Stomach (tissue), 4 donors: Measurements from ENCODE around the gene GULP1.

Experiments
- EP300 ChIP-seq: sonication (generic); formaldehyde crosslinking; IDR thresholded peaks from one replicate; pipeline ENCODE4 v1.6.1; 2017; ENCODE audit warnings: antibody characterized with exemption
- POLR2A ChIP-seq, 4 donors: fragments of 450-650 bp; IDR thresholded peaks; one replicate each; pipeline ENCODE4 v1.6.1; 2016; ENCODE audit warnings: antibody characterized with exemption in 4 of 4, control low read depth in 2 of 4, mild to moderate bottlenecking in 1 of 4, moderate library complexity in 1 of 4
- POLR2AphosphoS5 ChIP-seq, 3 donors: sonication (generic); formaldehyde crosslinking; IDR thresholded peaks; one replicate each; pipeline ENCODE4 v1.6.1; 2016; ENCODE audit warnings: antibody characterized with exemption in 3 of 3
- TF ChIP-seq, protein P1 (sequence below), 7 experiments: fragments of 450-650 bp in 4 of 7; fragments of 200-600 bp in 3 of 7; sonication (generic) in 3 of 7; IDR thresholded peaks; one replicate each; pipeline ENCODE4 v1.5.1; 2016 to 2019; ENCODE audit warnings: antibody characterized with exemption in 7 of 7, control low read depth in 2 of 7, mild to moderate bottlenecking in 1 of 7

DNA sequence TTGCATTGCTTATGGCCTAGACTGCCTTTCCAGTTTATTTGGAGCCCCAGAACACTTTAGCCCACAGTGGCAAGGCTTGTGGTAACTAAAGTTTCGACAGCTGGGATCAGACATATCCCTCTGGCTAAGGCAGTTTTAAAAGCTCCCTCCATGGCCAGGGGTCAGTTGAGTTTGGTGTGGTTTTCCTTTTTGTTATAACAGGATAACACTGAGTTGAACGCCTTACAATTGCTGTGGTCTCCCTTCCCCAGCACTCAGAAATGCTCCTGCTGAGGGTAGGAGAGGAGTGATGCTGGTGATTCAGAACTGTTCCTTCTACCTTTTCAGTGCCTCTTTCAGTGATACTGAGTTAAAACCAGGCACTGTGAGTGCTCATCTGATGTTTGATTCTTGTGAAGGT is 182.6 kb downstream of the GULP1 start:
- TF ChIP-seq, protein P1, sequence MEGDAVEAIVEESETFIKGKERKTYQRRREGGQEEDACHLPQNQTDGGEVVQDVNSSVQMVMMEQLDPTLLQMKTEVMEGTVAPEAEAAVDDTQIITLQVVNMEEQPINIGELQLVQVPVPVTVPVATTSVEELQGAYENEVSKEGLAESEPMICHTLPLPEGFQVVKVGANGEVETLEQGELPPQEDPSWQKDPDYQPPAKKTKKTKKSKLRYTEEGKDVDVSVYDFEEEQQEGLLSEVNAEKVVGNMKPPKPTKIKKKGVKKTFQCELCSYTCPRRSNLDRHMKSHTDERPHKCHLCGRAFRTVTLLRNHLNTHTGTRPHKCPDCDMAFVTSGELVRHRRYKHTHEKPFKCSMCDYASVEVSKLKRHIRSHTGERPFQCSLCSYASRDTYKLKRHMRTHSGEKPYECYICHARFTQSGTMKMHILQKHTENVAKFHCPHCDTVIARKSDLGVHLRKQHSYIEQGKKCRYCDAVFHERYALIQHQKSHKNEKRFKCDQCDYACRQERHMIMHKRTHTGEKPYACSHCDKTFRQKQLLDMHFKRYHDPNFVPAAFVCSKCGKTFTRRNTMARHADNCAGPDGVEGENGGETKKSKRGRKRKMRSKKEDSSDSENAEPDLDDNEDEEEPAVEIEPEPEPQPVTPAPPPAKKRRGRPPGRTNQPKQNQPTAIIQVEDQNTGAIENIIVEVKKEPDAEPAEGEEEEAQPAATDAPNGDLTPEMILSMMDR (IDR thresholded peaks at IDR 0.05), result no peak
- TF ChIP-seq EP300 (no peak), POLR2A (IDR thresholded peaks at IDR 0.05) (no peak), POLR2AphosphoS5 (IDR thresholded peaks at IDR 0.05) (no peak)
